SK-N-SH (cell line): ENCODE results near the gene C11orf68.

Experiments used
- CHD2 ChIP-seq: fragments of 150-350 bp; IDR thresholded peaks from 2 replicates; pipeline ENCODE4 v1.6.1; 2018; ENCODE audit warnings: low read length; ENCODE audit not compliant: partially characterized antibody
- FOXM1 ChIP-seq: IDR thresholded peaks from 2 replicates; pipeline ENCODE4 v1.4.0; 2012; ENCODE audit warnings: low read depth, mild to moderate bottlenecking
- JUND ChIP-seq: IDR thresholded peaks from 2 replicates; pipeline ENCODE4 v1.4.0; 2012
- MXI1 ChIP-seq: IDR thresholded peaks from 2 replicates; pipeline ENCODE4 v1.6.1; 2012; ENCODE audit warnings: mild to moderate bottlenecking, low read depth, low read length, improper control_type of control experiment
- RAD21 ChIP-seq: IDR thresholded peaks from 2 replicates; pipeline ENCODE4 v1.6.1; 2012; ENCODE audit warnings: mild to moderate bottlenecking, low read length
- TEAD4 ChIP-seq: IDR thresholded peaks from 2 replicates; pipeline ENCODE4 v1.4.0; 2012; ENCODE audit warnings: mild to moderate bottlenecking, borderline replicate concordance; ENCODE audit not compliant: insufficient read depth
- TF ChIP-seq, protein P1 (sequence below): fragments of 200-600 bp; sonication (generic); IDR thresholded peaks from 2 replicates; pipeline ENCODE4 v1.6.1; 2017; ENCODE audit warnings: antibody characterized with exemption, mild to moderate bottlenecking, moderate library complexity

GRCh38 chr11:65898656-65899355, 20.1 kb downstream of the C11orf68 start:
- TF ChIP-seq TEAD4: no peak
- TF ChIP-seq FOXM1: no peak
- TF ChIP-seq, protein P1, sequence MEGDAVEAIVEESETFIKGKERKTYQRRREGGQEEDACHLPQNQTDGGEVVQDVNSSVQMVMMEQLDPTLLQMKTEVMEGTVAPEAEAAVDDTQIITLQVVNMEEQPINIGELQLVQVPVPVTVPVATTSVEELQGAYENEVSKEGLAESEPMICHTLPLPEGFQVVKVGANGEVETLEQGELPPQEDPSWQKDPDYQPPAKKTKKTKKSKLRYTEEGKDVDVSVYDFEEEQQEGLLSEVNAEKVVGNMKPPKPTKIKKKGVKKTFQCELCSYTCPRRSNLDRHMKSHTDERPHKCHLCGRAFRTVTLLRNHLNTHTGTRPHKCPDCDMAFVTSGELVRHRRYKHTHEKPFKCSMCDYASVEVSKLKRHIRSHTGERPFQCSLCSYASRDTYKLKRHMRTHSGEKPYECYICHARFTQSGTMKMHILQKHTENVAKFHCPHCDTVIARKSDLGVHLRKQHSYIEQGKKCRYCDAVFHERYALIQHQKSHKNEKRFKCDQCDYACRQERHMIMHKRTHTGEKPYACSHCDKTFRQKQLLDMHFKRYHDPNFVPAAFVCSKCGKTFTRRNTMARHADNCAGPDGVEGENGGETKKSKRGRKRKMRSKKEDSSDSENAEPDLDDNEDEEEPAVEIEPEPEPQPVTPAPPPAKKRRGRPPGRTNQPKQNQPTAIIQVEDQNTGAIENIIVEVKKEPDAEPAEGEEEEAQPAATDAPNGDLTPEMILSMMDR: no peak
- TF ChIP-seq CHD2: no peak
- TF ChIP-seq JUND: no peak
- TF ChIP-seq RAD21: no peak
- TF ChIP-seq MXI1: no peak
